ENCODE measurements around the gene DOK4. TPM values are rescaled to one million over a fixed set of nuclear protein-coding genes. Genes with fewer than 3 reads are reported as not detected.

Gene DOK4
- total and polyA plus RNA-seq, 3 donors from 2014 or later = 15.5 to 32.9 (median 25.3) TPM

DNA sequence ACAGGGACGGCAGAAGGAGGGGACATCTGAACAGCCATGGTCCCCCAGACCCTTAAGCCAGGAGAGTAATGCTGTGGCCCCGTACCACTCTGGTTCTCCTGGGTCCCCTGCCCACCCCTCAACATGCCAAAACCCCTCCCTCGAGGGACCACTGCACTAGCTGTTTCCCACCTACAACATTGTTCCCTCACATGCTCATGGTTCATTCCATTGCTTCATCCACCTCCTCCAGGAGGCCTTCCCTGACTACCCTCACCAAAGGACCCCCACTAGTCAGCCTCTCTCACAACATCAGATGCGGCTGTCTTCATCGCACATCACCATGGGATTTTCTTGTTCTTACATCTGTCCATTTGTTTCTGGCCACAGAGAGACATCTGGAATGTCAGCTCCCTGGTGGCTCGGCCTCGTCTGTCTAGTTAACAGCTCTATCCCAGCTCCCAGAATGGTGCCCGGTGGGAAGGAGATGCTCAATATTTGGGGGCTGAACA lies 1.7 kb downstream of the DOK4 start:
- Histone ChIP-seq H3K9me3 (no peaks in the 10 kb centered on the region), H3K36me3 (ENCODE audit: low read depth, missing control alignments) (no peaks in the 10 kb centered on the region), H3K4me1 (peaks cover 25% of the 10 kb centered on the region), H3K27ac (no peak overlapping the region), H3K27me3 (no peaks in the 10 kb centered on the region), H3K4me3 (no peak overlapping the region)
- no peak for DNase-seq
- WGBS, 2 donors = 87 to 92% methylated on average over 8 of the region's 8 CpGs
- intact Hi-C loops (cut with DNase I; ENCODE audit: low total_unique reads) = no loop called here
- TF ChIP-seq, protein P1, sequence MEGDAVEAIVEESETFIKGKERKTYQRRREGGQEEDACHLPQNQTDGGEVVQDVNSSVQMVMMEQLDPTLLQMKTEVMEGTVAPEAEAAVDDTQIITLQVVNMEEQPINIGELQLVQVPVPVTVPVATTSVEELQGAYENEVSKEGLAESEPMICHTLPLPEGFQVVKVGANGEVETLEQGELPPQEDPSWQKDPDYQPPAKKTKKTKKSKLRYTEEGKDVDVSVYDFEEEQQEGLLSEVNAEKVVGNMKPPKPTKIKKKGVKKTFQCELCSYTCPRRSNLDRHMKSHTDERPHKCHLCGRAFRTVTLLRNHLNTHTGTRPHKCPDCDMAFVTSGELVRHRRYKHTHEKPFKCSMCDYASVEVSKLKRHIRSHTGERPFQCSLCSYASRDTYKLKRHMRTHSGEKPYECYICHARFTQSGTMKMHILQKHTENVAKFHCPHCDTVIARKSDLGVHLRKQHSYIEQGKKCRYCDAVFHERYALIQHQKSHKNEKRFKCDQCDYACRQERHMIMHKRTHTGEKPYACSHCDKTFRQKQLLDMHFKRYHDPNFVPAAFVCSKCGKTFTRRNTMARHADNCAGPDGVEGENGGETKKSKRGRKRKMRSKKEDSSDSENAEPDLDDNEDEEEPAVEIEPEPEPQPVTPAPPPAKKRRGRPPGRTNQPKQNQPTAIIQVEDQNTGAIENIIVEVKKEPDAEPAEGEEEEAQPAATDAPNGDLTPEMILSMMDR (IDR thresholded peaks at IDR 0.05) = no peak
- no peak for TF ChIP-seq POLR2A (IDR thresholded peaks at IDR 0.05)

DNA sequence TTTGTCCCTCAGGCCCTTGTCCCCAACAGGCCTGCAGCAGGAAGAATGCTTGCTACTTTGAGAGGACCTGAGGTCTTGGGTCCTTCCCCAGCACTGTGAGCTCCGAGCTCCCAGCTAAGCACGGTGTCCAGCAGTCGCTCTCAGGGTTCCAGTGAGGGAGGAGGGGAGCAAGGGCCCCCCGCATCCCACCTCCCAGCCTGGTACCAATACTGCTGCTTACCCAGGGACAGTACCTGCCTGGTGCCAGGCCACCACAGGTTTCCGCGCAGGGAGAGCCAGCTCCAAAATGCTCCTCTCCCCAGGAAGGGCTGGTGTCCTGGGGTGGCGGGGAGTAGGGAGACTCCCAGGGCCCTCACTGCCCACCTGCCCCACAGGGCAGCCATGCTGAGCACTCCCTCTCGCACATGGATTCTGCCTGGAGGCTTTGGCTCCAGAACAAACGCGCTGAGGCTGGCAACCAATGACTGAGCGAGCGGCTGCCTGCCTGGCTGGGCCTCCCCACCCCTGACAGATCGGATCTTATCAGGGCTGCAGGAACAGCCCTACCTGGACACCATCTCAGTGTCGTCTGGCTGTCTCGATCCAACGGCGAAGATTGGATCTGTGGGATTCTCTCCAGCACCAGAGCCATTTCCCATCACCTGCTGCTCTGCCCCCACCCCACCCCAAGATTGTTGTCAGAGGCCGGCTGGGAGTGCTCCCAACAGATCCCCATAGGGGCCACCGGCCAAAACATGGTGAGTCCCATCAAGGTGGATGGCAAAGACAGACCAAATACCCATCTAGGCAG lies 2.4 kb downstream of the DOK4 start:
- Histone ChIP-seq H3K27ac (no peak overlapping the region), H3K9me3 (no peaks in the 10 kb centered on the region), H3K36me3 (ENCODE audit: low read depth, missing control alignments) (no peaks in the 10 kb centered on the region), H3K4me1 (peaks cover 31% of the 10 kb centered on the region), H3K27me3 (no peaks in the 10 kb centered on the region), H3K4me3 (no peak overlapping the region)
- WGBS, 2 donors = 76 to 93% methylated on average over 2 to 19 of the region's 19 CpGs
- intact Hi-C loops (cut with DNase I; ENCODE audit: low total_unique reads) = no loop called here
- no peak for DNase-seq
- no peak for TF ChIP-seq POLR2A (IDR thresholded peaks at IDR 0.05)
- TF ChIP-seq, protein P1 (IDR thresholded peaks at IDR 0.05) = no peak

DNA sequence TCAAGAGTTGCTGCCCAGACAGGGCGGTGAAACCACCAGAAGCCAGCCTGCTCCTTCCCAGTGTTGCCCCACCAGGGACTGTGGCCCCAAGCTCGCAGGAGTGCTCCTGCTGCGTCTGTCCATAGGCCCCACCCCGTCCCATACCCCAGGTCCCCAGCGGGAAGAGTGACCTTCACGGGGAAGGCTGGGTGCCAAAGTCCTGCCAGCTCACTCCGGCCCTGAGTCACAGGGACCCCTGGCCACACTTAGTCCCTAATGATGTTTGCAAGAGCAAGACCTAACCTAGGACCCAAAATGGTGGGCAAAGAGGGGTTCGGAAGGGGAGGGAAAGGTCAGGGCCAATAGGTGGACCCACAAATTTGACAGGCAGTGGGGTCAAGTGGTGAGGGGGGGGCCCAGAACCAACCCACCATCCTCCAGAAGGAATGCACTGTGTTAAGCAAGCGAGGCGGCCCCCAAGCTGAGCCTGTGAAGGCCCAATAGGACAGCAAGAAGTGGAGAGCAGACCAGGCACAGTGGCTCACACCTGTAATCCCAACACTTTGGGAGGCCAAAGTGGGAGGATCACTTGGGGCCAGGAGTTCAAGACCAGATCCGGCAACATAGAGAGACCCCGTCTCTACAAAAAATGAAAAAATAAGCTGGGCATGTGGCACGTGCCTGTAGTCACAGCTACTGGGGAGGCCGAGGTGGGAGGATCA lies 3.3 kb downstream of the DOK4 start:
- Histone ChIP-seq H3K9me3 (no peaks in the 10 kb centered on the region), H3K4me1 (peaks cover 37% of the 10 kb centered on the region), H3K27me3 (no peaks in the 10 kb centered on the region), H3K27ac (no peak overlapping the region), H3K4me3 (no peak overlapping the region), H3K36me3 (ENCODE audit: low read depth, missing control alignments) (no peaks in the 10 kb centered on the region)
- intact Hi-C loops (cut with DNase I; ENCODE audit: low total_unique reads) = no loop called here
- TF ChIP-seq, protein P1 (IDR thresholded peaks at IDR 0.05) = no peak
- no peak for TF ChIP-seq POLR2A (IDR thresholded peaks at IDR 0.05)
- 74 to 92% methylated on average over 10 to 13 of the region's 14 CpGs for WGBS, 2 donors
- DNase-seq = no peak

DNA sequence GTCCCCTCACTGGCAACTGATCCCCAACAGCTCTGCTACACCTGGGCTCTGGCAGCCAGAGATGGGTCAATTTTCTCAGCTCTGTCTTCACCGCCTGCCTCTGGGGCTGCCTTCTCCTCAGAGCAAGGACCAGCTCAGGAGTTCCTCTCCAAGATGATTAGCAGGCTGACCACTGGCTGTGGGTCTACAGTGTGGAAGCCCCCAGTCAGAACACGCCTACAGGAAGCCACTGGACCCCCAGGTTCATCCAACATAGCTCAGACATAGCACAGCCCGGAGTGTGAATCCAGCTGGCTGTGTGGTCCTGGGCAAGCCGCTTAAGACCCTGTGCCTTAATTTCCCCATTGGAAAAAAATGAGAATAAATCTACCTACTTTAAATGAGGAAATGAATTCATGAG lies 4.9 kb downstream of the DOK4 start:
- intact Hi-C loops (cut with DNase I; ENCODE audit: low total_unique reads) = no loop called here
- no peak for TF ChIP-seq POLR2A (IDR thresholded peaks at IDR 0.05)
- TF ChIP-seq, protein P1 (IDR thresholded peaks at IDR 0.05) = no peak
- no peak for DNase-seq
- Histone ChIP-seq H3K27ac (no peak overlapping the region), H3K9me3 (no peaks in the 10 kb centered on the region), H3K36me3 (ENCODE audit: low read depth, missing control alignments) (no peaks in the 10 kb centered on the region), H3K4me3 (no peak overlapping the region), H3K27me3 (no peaks in the 10 kb centered on the region), H3K4me1 (peaks cover 34% of the 10 kb centered on the region)
- 93 to 99% methylated on average over 4 of the region's 4 CpGs for WGBS, 2 donors

Measured in testis (tissue), 3 donors.